CD4-positive, alpha-beta memory T cell (primary cell): Measurements from ENCODE around the gene PSIP1. TPM values are rescaled to one million over a fixed set of nuclear protein-coding genes. Genes with fewer than 3 reads are reported as not detected.
"Not testable (repeated sequence)": the region's sequence is repeated elsewhere in the genome, so short reads cannot be mapped to it uniquely, and the experiment has no call there.

Experiments used
- CTCF ChIA-PET: fragments of 350-600 bp; sonication (Branson Sonifier 250); formaldehyde crosslinking; loops from one replicate; lab custom pipeline; 2021; ENCODE audit warnings: inconsistent platforms; ENCODE audit not compliant: partially characterized antibody; lab: Charles Lee
- POLR2A ChIA-PET: fragments of 350-600 bp; sonication (Branson Sonifier 250); formaldehyde crosslinking; loops from one replicate; lab custom pipeline; 2021; ENCODE audit not compliant: partially characterized antibody; lab: Charles Lee
- DNase-seq, 5 donors: peaks; one replicate each; pipeline versions ENCODE4 v3.0.0 to v3.0.0-alpha.2; 2020 to 2022; ENCODE audit warnings: mixed read lengths in 1 of 5
- H3K27ac ChIP-seq: one replicate; pipeline ENCODE4 v1.7.0; 2013; ENCODE audit warnings: low read depth, low read length
- H3K27me3 ChIP-seq: 2 replicates; pipeline ENCODE4 v1.7.0; 2013; ENCODE audit warnings: mild to moderate bottlenecking, low read length, moderate library complexity; ENCODE audit not compliant: insufficient read depth
- H3K36me3 ChIP-seq: 2 replicates; pipeline ENCODE4 v1.7.0; 2013; ENCODE audit warnings: mild to moderate bottlenecking, low read length, moderate library complexity; ENCODE audit not compliant: insufficient read depth
- H3K4me1 ChIP-seq: 2 replicates; pipeline ENCODE4 v1.7.0; 2013; ENCODE audit warnings: mild to moderate bottlenecking, low read length, moderate library complexity; ENCODE audit not compliant: insufficient read depth
- H3K4me3 ChIP-seq, 2 donors: one replicate each; pipeline ENCODE4 v1.7.0; 2013; ENCODE audit warnings: low read length in 2 of 2, mild to moderate bottlenecking in 1 of 2
- H3K9me3 ChIP-seq, 2 donors: one replicate each; pipeline ENCODE4 v1.7.0; 2013; ENCODE audit warnings: low read length in 2 of 2, control low read depth in 1 of 2; ENCODE audit not compliant: control insufficient read depth in 1 of 2
- H3K27ac Mint-ChIP-seq, 7 donors: one replicate each; pipeline ENCODE4 v1.8.0; 2020 to 2021; ENCODE audit warnings: mixed read lengths in 7 of 7, mild to moderate bottlenecking in 6 of 7, inconsistent platforms in 3 of 7, moderate library complexity in 3 of 7
- H3K27me3 Mint-ChIP-seq, 2 donors: one replicate each; pipeline ENCODE4 v1.8.0; 2020 to 2021; ENCODE audit warnings: mixed read lengths in 2 of 2
- H3K36me3 Mint-ChIP-seq, 2 donors: one replicate each; pipeline ENCODE4 v1.8.0; 2020 to 2021; ENCODE audit warnings: mixed read lengths in 2 of 2, inconsistent platforms in 1 of 2, mild to moderate bottlenecking in 1 of 2
- H3K4me1 Mint-ChIP-seq, 4 donors: one replicate each; pipeline ENCODE4 v1.8.0; 2020 to 2021; ENCODE audit warnings: mixed read lengths in 4 of 4, mild to moderate bottlenecking in 1 of 4
- H3K4me3 Mint-ChIP-seq, 8 donors: one replicate each; pipeline ENCODE4 v1.8.0; 2020 to 2021; ENCODE audit warnings: mixed read lengths in 8 of 8, mild to moderate bottlenecking in 7 of 8, moderate library complexity in 6 of 8, inconsistent platforms in 3 of 8
- H3K9me3 Mint-ChIP-seq, 8 donors: one replicate each; pipeline ENCODE4 v1.8.0; 2020 to 2021; ENCODE audit warnings: mixed read lengths in 8 of 8, mild to moderate bottlenecking in 5 of 8, inconsistent platforms in 3 of 8, moderate library complexity in 1 of 8
- intact Hi-C: fragments of 100-400 bp; cut with micrococcal nuclease; formaldehyde crosslinking; loops from one replicate; pipeline ENCODE4 v1.15.1; 2023
- polyA plus RNA-seq, 2 donors: library from polyadenylated mRNA; unstranded; fragments of 300-500 nt; fragmentation: Illumina TruSeq; gene quantifications; one replicate each; pipeline ENCODE4 v1.2.3, GENCODE V29; 2021
- total RNA-seq, 2 experiments: library from RNA; stranded (reverse); gene quantifications; one replicate each; pipeline ENCODE4 v1.2.3, GENCODE V29; 2021

Gene PSIP1
- total and polyA plus RNA-seq, 4 experiments from 2014 or later = 75.1 to 188 (median 163) TPM

DNA sequence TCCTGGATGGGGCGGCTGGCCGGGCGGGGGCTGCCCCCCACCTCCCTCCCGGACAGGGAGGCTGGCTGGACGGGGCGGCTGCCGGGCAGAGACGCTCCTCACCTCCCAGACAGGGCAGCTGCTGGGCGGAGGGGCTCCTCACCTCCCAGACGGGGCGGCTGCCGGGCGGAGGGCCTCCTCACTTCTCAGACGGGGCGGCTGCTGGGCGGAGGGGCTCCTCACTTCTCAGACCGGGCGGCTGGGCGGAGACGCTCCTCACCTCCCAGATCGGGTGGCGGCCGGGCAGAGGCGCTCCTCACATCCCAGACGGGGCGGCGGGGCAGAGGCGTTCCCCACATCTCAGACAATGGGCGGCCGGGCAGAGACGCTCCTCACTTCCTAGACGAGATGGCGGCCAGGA, 68.5 kb downstream of the PSIP1 start:
- CTCF ChIA-PET, H3K27ac ChIP-seq, POLR2A ChIA-PET, DNase-seq, H3K9me3 Mint-ChIP-seq, intact Hi-C loops, H3K27ac Mint-ChIP-seq, H3K4me3 ChIP-seq, H3K27me3 ChIP-seq, H3K9me3 ChIP-seq, H3K4me3 Mint-ChIP-seq, H3K27me3 Mint-ChIP-seq: not testable (repeated sequence)
- peaks cover 15 to 22% (median 18%) of the 10 kb centered on the region in 4 donors for H3K4me1 Mint-ChIP-seq
- peaks cover 46% of the 10 kb centered on the region for H3K36me3 ChIP-seq
- peaks cover 47 to 74% of the 10 kb centered on the region in 2 donors for H3K36me3 Mint-ChIP-seq
- H3K4me1 ChIP-seq = peaks cover 14% of the 10 kb centered on the region

DNA sequence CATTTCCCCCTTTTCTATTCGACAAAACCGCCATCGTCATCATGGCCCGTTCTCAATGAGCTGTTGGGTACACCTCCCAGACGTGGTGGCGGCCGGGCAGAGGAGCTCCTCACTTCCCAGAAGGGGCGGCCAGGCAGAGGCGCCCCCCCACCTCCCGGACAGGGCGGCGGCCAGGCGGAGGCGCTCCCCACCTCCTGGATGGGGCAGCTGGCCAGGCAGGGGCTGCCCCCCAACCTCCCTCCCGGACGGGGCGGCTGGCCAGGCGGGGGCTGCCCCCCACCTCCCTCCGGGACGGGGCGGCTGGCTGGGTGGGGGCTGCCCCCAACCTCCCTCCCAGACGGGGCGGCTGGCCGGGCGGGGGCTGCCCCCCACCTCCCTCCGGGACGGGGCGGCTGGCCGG, 68.9 kb downstream of the PSIP1 start:
- H3K27me3 ChIP-seq, H3K27ac ChIP-seq, H3K9me3 Mint-ChIP-seq, H3K4me3 Mint-ChIP-seq, H3K4me3 ChIP-seq, H3K27me3 Mint-ChIP-seq, intact Hi-C loops, CTCF ChIA-PET, H3K27ac Mint-ChIP-seq, H3K9me3 ChIP-seq, DNase-seq, POLR2A ChIA-PET: not testable (repeated sequence)
- Mint-ChIP-seq H3K36me3 (peaks cover 43 to 70% of the 10 kb centered on the region in 2 donors), H3K4me1 (peaks cover 15 to 24% (median 18%) of the 10 kb centered on the region in 4 donors)
- H3K4me1 ChIP-seq = peaks cover 14% of the 10 kb centered on the region
- peaks cover 43% of the 10 kb centered on the region for H3K36me3 ChIP-seq

DNA sequence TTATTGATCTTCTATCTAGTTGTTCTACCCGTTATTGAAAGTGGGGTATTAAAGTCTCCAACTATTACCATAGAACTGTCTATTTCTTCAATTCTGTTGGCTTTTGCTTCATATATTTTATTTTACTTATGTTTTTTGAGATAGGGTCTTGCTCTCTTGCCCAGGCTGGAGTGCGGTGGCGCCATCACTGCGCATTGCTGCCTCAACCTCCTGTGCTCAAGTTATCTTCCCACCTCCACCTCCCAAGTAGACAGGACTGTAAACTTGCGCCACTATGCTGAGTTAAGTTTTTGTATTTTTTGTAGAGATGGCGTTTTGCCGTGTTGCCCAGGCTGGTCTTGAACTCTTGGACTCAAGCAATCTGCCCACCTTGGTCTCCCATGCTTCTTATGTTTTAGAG, 71.9 kb downstream of the PSIP1 start:
- Mint-ChIP-seq H3K36me3 (peaks cover 45 to 62% of the 10 kb centered on the region in 2 donors), H3K27me3 (no peaks in the 10 kb centered on the region), H3K9me3 (no peaks in the 10 kb centered on the region), H3K4me1 (peaks cover 20 to 42% (median 27%) of the 10 kb centered on the region in 4 donors), H3K27ac (peak overlapping the region in 3 of 7 donors; percentile 2 to 61 (median 41)), H3K4me3 (no peak overlapping the region)
- Histone ChIP-seq H3K4me1 (peaks cover 14% of the 10 kb centered on the region), H3K4me3 (no peak overlapping the region), H3K27me3 (no peaks in the 10 kb centered on the region), H3K36me3 (peaks cover 30% of the 10 kb centered on the region), H3K27ac (no peak overlapping the region), H3K9me3 (no peaks in the 10 kb centered on the region)
- no peak for DNase-seq
- intact Hi-C loops = no loop called here
- ChIA-PET CTCF (no interaction called here), POLR2A (no interaction called here)

DNA sequence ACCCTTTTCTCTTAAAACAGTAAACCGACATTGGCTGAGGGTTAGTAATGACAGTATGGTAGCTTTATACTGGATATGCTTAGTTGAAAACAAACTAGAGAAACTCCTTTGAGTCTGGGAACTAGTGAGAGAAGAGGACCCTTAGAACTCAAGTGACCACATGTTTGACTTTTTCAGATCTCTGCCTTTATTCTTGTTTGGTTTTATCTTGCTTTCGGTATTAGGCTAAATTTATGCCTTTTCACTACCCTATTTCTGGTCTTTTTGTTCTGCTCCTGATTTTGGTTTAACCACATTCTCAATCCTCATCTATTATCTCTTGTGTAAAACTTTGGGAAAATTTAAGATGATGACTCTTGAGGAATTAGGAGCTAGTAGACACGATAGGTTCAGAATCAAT, 77.1 kb downstream of the PSIP1 start:
- Mint-ChIP-seq H3K9me3 (no peaks in the 10 kb centered on the region), H3K4me1 (peaks cover 50 to 79% (median 58%) of the 10 kb centered on the region in 4 donors), H3K4me3 (no peak overlapping the region), H3K27ac (peak overlapping the region in 1 of 7 donors; percentile 53), H3K36me3 (peaks cover 35 to 62% of the 10 kb centered on the region in 2 donors), H3K27me3 (no peaks in the 10 kb centered on the region)
- intact Hi-C loops = no loop called here
- Histone ChIP-seq H3K4me3 (no peak overlapping the region), H3K9me3 (no peaks in the 10 kb centered on the region), H3K27me3 (no peaks in the 10 kb centered on the region), H3K27ac (no peak overlapping the region), H3K36me3 (peaks cover 18% of the 10 kb centered on the region), H3K4me1 (peaks cover 22% of the 10 kb centered on the region)
- no peak for DNase-seq
- POLR2A ChIA-PET = no interaction called here
- CTCF ChIA-PET = interaction anchor here (1.4 to 1.5 kb wide), 2 partner anchors 11 to 156 kb away, joined by 4 read pairs; no protein-coding TSS in a partner anchor

DNA sequence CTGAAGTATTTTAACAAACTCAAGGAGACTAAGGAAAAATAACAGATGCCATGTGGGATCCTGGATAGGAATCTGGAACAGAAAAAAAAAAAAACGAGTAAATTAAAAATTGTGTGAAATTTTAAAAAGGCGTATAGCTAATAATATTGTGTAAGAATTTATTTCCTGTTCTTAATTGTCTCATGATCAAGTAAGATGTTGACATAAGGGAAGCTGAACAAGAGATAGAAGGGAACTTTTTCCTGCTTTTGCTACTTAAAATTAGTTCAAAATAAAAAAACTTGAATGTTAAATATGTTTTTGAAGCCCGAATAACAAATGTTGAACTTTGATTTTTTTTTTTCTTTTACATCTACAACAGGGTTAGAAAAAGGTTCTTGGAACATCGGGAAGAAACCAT, 77.6 kb downstream of the PSIP1 start:
- POLR2A ChIA-PET = interaction anchor here (0.9 kb wide), 1 partner anchor 10 kb away, joined by 3 read pairs; no protein-coding TSS in a partner anchor
- H3K36me3 Mint-ChIP-seq = peaks cover 39 to 59% of the 10 kb centered on the region in 2 donors
- no peak overlapping the region for H3K27ac ChIP-seq

DNA sequence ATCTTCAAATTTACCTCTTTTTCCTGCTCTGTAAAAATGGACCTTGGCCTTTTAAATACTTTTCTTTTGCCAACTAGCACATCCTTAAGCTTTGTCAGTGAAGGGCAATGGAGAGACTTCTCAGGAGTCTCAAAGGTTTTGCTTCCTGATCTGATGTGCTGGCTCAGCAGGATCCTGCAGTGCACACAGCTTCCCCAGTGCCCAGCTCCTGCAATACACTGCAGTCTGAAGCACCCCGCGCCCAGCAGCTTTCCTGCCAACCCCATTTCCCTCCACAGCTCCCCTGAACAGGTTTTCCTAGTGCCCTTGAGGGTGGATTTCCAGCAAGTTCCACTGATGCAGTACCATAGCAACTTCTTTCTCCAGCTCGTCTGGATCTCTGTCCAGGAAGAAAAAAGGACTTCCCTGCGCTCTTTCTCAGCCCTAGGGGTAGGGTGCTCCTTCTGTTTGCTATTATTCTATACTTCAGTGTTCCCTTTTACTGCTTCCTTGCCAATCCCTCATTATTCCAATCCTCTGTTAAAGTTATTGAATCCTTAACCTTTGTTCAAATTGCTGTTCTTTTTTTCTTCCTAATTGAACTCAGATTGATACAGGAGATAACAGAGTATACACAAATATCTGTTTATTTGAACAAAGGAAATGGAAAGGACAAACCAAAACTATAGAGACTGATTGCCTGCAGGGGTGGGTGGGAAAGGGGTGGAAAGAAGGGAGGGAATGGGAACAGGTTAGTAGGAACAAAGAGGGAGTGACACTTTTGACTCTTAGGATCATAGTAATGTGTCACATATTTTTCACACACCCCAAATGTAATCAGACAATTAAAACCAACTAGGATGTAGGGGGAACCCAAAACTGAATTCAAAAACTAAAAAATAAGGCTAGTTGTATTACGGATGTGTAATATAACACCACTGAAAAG, 79.6 kb downstream of the PSIP1 start:
- H3K27me3 ChIP-seq = no peaks in the 10 kb centered on the region
- no peaks in the 10 kb centered on the region for H3K9me3 ChIP-seq
- no peak overlapping the region for H3K27ac ChIP-seq
- peaks cover 31% of the 10 kb centered on the region for H3K4me1 ChIP-seq
- Mint-ChIP-seq H3K9me3 (no peaks in the 10 kb centered on the region), H3K4me1 (peaks cover 42 to 69% (median 53%) of the 10 kb centered on the region in 4 donors), H3K36me3 (peaks cover 34 to 54% of the 10 kb centered on the region in 2 donors), H3K4me3 (peak overlapping the region in 2 of 8 donors; percentile 9 to 42), H3K27ac (peak overlapping the region in 6 of 7 donors; percentile 14 to 83 (median 56)), H3K27me3 (no peaks in the 10 kb centered on the region)
- POLR2A ChIA-PET = interaction anchor here (1.1 to 1.5 kb wide), 3 partner anchors 9 to 80 kb away, joined by 3 to 9 read pairs (median 5); partner anchors contain the start of gene PSIP1
- H3K4me3 ChIP-seq = no peak overlapping the region
- CTCF ChIA-PET = no interaction called here
- peaks cover 18% of the 10 kb centered on the region for H3K36me3 ChIP-seq
- DNase-seq = no peak
- intact Hi-C loops = no loop called here

More for the DNA sequence above, 77.6 kb downstream of the PSIP1 start:
- peaks cover 49 to 77% (median 57%) of the 10 kb centered on the region in 4 donors for H3K4me1 Mint-ChIP-seq
- no peak for DNase-seq
- peaks cover 20% of the 10 kb centered on the region for H3K4me1 ChIP-seq
- H3K9me3 Mint-ChIP-seq = no peaks in the 10 kb centered on the region
- peaks cover 18% of the 10 kb centered on the region for H3K36me3 ChIP-seq
- CTCF ChIA-PET = interaction anchor here (1.4 to 1.5 kb wide), 2 partner anchors 11 to 155 kb away, joined by 4 read pairs; no protein-coding TSS in a partner anchor
- H3K27ac Mint-ChIP-seq = peak overlapping the region in 2 of 7 donors; percentile 53 to 67
- H3K27me3 Mint-ChIP-seq = no peaks in the 10 kb centered on the region
- no peak overlapping the region for H3K4me3 Mint-ChIP-seq
- intact Hi-C loops = no loop called here
- H3K4me3 ChIP-seq = no peak overlapping the region
- no peaks in the 10 kb centered on the region for H3K27me3 ChIP-seq
- H3K9me3 ChIP-seq = no peaks in the 10 kb centered on the region

DNA sequence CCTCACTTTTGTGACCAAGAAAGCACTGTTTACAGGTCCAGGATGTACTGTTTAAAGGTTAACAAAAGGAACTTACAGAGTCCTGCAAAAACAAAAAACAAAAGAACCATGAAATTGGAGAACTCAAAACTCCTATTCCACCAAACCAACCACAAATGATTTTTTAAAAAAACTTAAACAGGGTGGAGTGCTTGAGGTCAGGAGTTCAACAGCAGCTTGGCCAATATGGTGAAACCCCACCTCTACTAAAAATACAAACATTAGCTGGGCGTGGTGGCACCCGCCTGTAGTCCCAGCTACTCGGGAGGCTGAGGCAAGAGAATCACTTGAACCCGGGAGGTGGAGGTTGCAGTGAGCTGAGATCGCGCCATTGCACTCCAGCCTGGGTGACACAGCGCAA, 83.1 kb downstream of the PSIP1 start:
- CTCF ChIA-PET = interaction anchor here (1.5 kb wide), 1 partner anchor 10 kb away, joined by 5 read pairs; no protein-coding TSS in a partner anchor
- intact Hi-C loops = not testable (repeated sequence)

More for the DNA sequence above, 83.1 kb downstream of the PSIP1 start:
- not testable (repeated sequence) for H3K36me3 ChIP-seq, H3K9me3 Mint-ChIP-seq, H3K9me3 ChIP-seq, H3K27ac ChIP-seq, H3K27me3 ChIP-seq, DNase-seq, H3K27me3 Mint-ChIP-seq, H3K4me3 ChIP-seq
- peaks cover 46 to 73% (median 60%) of the 10 kb centered on the region in 4 donors for H3K4me1 Mint-ChIP-seq
- peak overlapping the region in 2 of 7 donors; percentile 29 to 50 for H3K27ac Mint-ChIP-seq
- H3K4me1 ChIP-seq = peaks cover 59% of the 10 kb centered on the region
- peak overlapping the region in 1 of 8 donors; percentile 16 for H3K4me3 Mint-ChIP-seq
- peaks cover 27 to 44% of the 10 kb centered on the region in 2 donors for H3K36me3 Mint-ChIP-seq
- POLR2A ChIA-PET = interaction anchor here (1.9 kb wide), 1 partner anchor 128 kb away, joined by 5 read pairs; no protein-coding TSS in a partner anchor
